Measurements from ENCODE around the gene MTARC1. TPM values are rescaled to one million over a fixed set of nuclear protein-coding genes. Genes with fewer than 3 reads are reported as not detected.

MTARC1 gene
- total and polyA plus RNA-seq, 10 of the 15 experiments (the other 5 are each of a cell fraction or from before 2014, with no cell fraction given): 0.23 to 1.5 (median 0.48) TPM

DNA sequence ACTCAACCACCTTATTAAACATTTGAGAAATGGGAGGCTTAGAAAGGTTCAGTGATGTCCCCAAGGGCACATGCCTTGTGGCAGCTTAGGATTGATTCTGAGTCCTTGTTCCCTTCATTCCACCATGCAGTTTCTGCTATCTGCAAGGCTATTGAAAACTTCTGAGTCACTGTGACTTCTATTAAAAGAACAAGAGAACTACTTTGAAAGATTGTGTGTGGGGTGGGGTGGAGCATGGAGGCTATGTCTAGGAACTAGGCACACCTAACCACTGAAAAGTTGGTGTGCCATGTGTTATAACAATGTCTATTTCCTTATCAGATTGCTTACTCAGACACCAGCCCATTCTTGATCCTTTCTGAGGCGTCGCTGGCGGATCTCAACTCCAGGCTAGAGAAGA, 10.8 kb downstream of the MTARC1 start (continued):
- TF ChIP-seq, protein P1, sequence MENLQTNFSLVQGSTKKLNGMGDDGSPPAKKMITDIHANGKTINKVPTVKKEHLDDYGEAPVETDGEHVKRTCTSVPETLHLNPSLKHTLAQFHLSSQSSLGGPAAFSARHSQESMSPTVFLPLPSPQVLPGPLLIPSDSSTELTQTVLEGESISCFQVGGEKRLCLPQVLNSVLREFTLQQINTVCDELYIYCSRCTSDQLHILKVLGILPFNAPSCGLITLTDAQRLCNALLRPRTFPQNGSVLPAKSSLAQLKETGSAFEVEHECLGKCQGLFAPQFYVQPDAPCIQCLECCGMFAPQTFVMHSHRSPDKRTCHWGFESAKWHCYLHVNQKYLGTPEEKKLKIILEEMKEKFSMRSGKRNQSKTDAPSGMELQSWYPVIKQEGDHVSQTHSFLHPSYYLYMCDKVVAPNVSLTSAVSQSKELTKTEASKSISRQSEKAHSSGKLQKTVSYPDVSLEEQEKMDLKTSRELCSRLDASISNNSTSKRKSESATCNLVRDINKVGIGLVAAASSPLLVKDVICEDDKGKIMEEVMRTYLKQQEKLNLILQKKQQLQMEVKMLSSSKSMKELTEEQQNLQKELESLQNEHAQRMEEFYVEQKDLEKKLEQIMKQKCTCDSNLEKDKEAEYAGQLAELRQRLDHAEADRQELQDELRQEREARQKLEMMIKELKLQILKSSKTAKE (IDR thresholded peaks at IDR 0.05; ENCODE audit: low read depth, poor library complexity, severe bottlenecking): no peak
- TF ChIP-seq POLR2AphosphoS2 (IDR thresholded peaks at IDR 0.05; ENCODE audit: low read depth, low read length) (no peak), BHLHE40 (IDR thresholded peaks at IDR 0.05; ENCODE audit: borderline replicate concordance in 1 of 2, low read depth in 2 of 2, low read length in 1 of 2) (no peak), YBX1 (IDR thresholded peaks at IDR 0.05) (no peak), TCF7 (IDR thresholded peaks at IDR 0.05; ENCODE audit: borderline replicate concordance) (no peak), ZNF24 (IDR thresholded peaks at IDR 0.05) (no peak), CBFB (IDR thresholded peaks at IDR 0.05; ENCODE audit: low read depth) (no peak), EGR1 (IDR thresholded peaks at IDR 0.05; ENCODE audit: borderline replicate concordance in 1 of 2, low read depth in 2 of 2, low read length in 2 of 2) (no peak)

DNA sequence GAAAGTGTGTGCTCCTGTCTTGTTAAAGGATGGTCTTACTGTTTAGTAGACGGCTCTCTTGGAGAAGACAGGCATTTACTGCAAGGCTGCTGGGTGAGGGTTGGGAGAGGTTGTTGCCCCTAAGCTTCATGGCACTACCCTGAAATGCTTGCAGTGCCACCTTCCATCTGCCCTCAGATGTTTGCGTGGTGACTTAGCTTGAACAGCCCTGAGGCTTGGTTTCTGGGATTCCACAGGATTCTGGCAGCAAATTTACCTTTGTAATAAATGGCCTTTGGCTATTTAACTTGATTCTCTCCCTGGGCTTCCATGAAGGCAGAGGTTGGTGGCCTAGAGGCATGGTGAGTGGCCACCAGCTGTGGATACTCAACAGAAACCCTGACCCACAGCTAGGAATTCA, 11.6 kb downstream of the MTARC1 start:
- Histone ChIP-seq H3K9ac (ENCODE audit: control insufficient read depth, insufficient read depth, low read length) (no peak overlapping the region), H3K4me3 (no peak overlapping the region), H4K20me1 (ENCODE audit: control insufficient read depth, insufficient read depth) (no peaks in the 10 kb centered on the region), H3K36me3 (ENCODE audit: control insufficient read depth in 2 of 2, insufficient read depth in 2 of 2, low read length in 1 of 2) (no peaks in the 10 kb centered on the region), H3K4me2 (ENCODE audit: control insufficient read depth, insufficient read depth) (no peak overlapping the region), H3K79me2 (ENCODE audit: control insufficient read depth, insufficient read depth, low read length) (no peaks in the 10 kb centered on the region), H2AFZ (ENCODE audit: control insufficient read depth, low read depth, low read length) (no peak overlapping the region), H3K27ac (ENCODE audit: control insufficient read depth, insufficient read depth) (no peak overlapping the region), H3K4me1 (ENCODE audit: control insufficient read depth, insufficient read depth, low read length) (no peaks in the 10 kb centered on the region), H3K27me3 (replicated peaks in 1 of 2; ENCODE audit: control insufficient read depth in 2 of 2, insufficient read depth in 2 of 2, low read length in 1 of 2) (no peaks in the 10 kb centered on the region), H3K9me3 (replicated peaks; ENCODE audit: control insufficient read depth, insufficient read depth, low read length) (no peaks in the 10 kb centered on the region)
- FAIRE-seq: no peak
- SMC1A ChIA-PET (ENCODE audit: uncharacterized antibody, unreplicated experiment): no interaction called here
- POLR2A ChIA-PET: interaction anchor here (0.5 kb wide), 1 partner anchor 9 kb away, joined by 3 read pairs; no protein-coding TSS in a partner anchor
- RAD21 ChIA-PET (ENCODE audit: unreplicated experiment): no interaction called here
- no TSS peak for BruUV-seq (replicated peaks)
- intact Hi-C loops (cut with micrococcal nuclease; ENCODE audit: unreplicated experiment) (no loop called here), in situ Hi-C loops (cut with MboI) (no loop called here)
- CTCF ChIA-PET: interaction anchor here (0.5 to 1.1 kb wide), 2 partner anchors 13 to 712 kb away, joined by 3 to 4 read pairs; no protein-coding TSS in a partner anchor
- no peak for ATAC-seq
- no peak for DNase-seq (ENCODE audit: low read depth, low spot score)
- 82% methylated on average over 2 of the region's 2 CpGs for WGBS (ENCODE audit: insufficient coverage, insufficient replicate concordance, low lambda C conversion rate, missing lambda C conversion rate)
- TF ChIP-seq, protein P2, sequence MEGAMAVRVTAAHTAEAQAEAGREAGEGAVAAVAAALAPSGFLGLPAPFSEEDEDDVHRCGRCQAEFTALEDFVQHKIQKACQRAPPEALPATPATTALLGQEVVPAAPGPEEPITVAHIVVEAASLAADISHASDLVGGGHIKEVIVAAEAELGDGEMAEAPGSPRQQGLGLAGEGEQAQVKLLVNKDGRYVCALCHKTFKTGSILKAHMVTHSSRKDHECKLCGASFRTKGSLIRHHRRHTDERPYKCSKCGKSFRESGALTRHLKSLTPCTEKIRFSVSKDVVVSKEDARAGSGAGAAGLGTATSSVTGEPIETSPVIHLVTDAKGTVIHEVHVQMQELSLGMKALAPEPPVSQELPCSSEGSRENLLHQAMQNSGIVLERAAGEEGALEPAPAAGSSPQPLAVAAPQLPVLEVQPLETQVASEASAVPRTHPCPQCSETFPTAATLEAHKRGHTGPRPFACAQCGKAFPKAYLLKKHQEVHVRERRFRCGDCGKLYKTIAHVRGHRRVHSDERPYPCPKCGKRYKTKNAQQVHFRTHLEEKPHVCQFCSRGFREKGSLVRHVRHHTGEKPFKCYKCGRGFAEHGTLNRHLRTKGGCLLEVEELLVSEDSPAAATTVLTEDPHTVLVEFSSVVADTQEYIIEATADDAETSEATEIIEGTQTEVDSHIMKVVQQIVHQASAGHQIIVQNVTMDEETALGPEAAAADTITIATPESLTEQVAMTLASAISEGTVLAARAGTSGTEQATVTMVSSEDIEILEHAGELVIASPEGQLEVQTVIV (IDR thresholded peaks at IDR 0.05; ENCODE audit: borderline replicate concordance, partially characterized antibody): no peak
- TF ChIP-seq, protein P3, sequence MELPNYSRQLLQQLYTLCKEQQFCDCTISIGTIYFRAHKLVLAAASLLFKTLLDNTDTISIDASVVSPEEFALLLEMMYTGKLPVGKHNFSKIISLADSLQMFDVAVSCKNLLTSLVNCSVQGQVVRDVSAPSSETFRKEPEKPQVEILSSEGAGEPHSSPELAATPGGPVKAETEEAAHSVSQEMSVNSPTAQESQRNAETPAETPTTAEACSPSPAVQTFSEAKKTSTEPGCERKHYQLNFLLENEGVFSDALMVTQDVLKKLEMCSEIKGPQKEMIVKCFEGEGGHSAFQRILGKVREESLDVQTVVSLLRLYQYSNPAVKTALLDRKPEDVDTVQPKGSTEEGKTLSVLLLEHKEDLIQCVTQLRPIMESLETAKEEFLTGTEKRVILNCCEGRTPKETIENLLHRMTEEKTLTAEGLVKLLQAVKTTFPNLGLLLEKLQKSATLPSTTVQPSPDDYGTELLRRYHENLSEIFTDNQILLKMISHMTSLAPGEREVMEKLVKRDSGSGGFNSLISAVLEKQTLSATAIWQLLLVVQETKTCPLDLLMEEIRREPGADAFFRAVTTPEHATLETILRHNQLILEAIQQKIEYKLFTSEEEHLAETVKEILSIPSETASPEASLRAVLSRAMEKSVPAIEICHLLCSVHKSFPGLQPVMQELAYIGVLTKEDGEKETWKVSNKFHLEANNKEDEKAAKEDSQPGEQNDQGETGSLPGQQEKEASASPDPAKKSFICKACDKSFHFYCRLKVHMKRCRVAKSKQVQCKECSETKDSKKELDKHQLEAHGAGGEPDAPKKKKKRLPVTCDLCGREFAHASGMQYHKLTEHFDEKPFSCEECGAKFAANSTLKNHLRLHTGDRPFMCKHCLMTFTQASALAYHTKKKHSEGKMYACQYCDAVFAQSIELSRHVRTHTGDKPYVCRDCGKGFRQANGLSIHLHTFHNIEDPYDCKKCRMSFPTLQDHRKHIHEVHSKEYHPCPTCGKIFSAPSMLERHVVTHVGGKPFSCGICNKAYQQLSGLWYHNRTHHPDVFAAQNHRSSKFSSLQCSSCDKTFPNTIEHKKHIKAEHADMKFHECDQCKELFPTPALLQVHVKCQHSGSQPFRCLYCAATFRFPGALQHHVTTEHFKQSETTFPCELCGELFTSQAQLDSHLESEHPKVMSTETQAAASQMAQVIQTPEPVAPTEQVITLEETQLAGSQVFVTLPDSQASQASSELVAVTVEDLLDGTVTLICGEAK (IDR thresholded peaks at IDR 0.05; ENCODE audit: borderline replicate concordance): no peak
- no peak for TF ChIP-seq MTA2 (IDR thresholded peaks at IDR 0.05; ENCODE audit: low read depth)
- TF ChIP-seq MYC (IDR thresholded peaks at IDR 0.05; ENCODE audit: insufficient read depth, insufficient read length, insufficient replicate concordance, low read length, severe bottlenecking): no peak
- TF ChIP-seq ESRRA (IDR thresholded peaks at IDR 0.05; ENCODE audit: low read length): no peak

All from GM12878 (cell line).